ENCODE results near the gene PDIA3.

PDIA3 gene

DNA sequence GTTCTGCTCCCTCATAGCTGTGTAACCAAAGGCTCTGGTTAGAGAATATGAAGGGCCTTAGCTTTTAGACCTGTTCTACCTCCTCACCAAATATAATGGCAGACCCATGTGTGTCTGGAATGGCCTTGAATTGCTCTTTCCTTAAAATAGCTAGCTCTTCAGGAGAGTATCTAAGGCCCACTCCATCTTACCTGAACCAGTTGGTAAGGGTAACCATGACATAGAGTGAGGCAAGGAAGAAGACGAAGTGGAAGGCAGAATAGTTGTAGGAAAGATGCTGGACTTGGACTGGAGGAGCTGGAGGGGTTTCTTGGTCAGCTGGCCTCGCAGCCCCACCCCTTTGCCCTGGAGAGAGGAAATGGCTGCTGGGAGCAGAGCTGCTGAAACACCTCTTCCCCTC is 49.0 kb downstream of the PDIA3 start:
- Histone ChIP-seq H3K27ac (no peak overlapping the region), H3K36me3 (replicated peaks) (peaks cover 59% of the 10 kb centered on the region), H3K4me3 (ENCODE audit: low read depth, low read length) (no peak overlapping the region), H3K27me3 (replicated peaks) (no peaks in the 10 kb centered on the region)
- DNase-seq, result no peak
- in situ Hi-C loops (cut with HindIII; ENCODE audit: low pct_ligation_motif_present, low sequenced_read_pairs), result no loop called here
- TF ChIP-seq, protein P1, sequence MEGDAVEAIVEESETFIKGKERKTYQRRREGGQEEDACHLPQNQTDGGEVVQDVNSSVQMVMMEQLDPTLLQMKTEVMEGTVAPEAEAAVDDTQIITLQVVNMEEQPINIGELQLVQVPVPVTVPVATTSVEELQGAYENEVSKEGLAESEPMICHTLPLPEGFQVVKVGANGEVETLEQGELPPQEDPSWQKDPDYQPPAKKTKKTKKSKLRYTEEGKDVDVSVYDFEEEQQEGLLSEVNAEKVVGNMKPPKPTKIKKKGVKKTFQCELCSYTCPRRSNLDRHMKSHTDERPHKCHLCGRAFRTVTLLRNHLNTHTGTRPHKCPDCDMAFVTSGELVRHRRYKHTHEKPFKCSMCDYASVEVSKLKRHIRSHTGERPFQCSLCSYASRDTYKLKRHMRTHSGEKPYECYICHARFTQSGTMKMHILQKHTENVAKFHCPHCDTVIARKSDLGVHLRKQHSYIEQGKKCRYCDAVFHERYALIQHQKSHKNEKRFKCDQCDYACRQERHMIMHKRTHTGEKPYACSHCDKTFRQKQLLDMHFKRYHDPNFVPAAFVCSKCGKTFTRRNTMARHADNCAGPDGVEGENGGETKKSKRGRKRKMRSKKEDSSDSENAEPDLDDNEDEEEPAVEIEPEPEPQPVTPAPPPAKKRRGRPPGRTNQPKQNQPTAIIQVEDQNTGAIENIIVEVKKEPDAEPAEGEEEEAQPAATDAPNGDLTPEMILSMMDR (IDR thresholded peaks at IDR 0.05; ENCODE audit: low read depth, low read length, missing control alignments), result no peak

DNA sequence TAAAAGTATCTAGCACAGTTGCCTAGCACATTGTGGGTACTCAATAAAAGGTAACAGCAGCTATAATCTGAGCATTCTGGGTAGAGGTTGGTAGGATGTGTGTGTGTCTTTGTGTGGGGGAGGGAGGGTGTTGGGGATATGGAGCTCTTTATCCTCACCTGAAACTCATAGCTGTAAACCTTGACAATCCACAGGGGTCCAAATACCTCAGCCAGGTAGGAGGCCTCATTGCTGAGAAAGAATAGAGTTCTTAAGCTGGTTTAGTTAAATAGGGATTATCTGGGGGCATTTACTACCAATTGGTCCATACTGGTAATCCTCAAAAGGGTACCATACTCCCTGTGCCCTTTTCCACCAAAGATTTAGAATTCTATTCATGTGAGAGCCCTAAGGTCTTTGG is 49.8 kb downstream of the PDIA3 start:
- Histone ChIP-seq H3K27ac (no peak overlapping the region), H3K4me3 (ENCODE audit: low read depth, low read length) (no peak overlapping the region), H3K27me3 (replicated peaks) (no peaks in the 10 kb centered on the region), H3K36me3 (replicated peaks) (peaks cover 59% of the 10 kb centered on the region)
- in situ Hi-C loops (cut with HindIII; ENCODE audit: low pct_ligation_motif_present, low sequenced_read_pairs), result no loop called here
- TF ChIP-seq, protein P1 (IDR thresholded peaks at IDR 0.05; ENCODE audit: low read depth, low read length, missing control alignments), result no peak
- DNase-seq, result no peak

DNA sequence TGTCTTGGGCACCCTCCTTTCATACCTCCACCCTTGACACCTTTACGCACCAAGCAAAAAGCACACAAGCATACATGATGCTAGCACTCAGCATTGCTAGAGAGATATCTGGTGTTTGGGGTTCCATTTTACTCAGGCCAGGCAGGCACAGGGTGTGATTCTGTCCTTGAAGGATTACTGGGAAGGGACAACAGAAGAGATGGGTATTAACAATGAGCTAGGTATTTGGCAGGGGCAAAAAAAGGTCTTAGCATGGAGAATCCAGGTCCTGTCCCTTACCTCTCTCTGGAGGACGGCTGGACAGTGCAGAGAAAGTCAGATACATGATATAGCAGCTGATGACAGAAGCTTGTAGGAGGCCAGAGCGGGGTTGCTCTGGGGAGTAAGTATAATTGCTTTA is 50.3 kb downstream of the PDIA3 start:
- H3K36me3 ChIP-seq (replicated peaks), result peaks cover 63% of the 10 kb centered on the region

DNA sequence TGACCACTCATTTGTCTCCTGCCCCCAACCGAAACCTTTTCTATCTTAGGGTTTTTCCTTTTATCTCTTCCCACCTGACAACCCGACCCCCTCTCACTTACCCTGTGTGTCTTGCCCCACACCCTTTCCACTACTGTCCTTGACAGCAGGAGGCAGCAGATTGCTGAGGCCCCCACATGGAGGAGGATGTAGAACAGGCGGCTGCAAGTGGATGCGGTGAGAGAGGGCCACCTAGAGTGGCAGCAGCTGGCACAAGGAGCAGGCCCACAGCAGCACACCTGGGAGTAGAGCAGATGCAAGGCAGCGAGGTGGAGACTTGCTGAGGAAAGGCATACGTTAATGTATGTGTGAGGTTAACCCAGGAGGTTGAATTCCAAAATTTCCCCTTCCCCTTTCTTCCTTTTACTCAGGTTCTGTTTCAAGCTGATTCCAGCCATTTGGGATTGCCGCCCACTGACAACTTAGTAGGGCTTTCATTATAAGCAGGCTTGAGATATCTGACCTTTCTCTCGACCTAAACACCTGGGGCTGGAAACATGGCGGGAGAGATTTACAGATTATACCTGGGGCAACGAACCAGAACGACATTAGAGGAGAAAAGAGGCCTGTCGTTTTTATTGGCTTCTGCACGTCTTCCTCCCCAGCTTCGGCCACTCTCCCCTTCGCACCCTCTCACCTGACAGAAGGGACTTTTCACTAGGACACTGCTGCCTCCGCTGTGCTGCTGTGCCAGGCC is 53.1 kb downstream of the PDIA3 start:
- Histone ChIP-seq H3K27me3 (replicated peaks) (no peaks in the 10 kb centered on the region), H3K4me3 (ENCODE audit: low read depth, low read length) (no peak overlapping the region), H3K36me3 (replicated peaks) (peaks cover 69% of the 10 kb centered on the region), H3K27ac (no peak overlapping the region)
- no peak for DNase-seq
- in situ Hi-C loops (cut with HindIII; ENCODE audit: low pct_ligation_motif_present, low sequenced_read_pairs), result no loop called here
- TF ChIP-seq, protein P1 (IDR thresholded peaks at IDR 0.05; ENCODE audit: low read depth, low read length, missing control alignments), result no peak

More for the DNA sequence above, 50.3 kb downstream of the PDIA3 start:
- H3K4me3 ChIP-seq (ENCODE audit: low read depth, low read length), result no peak overlapping the region
- TF ChIP-seq, protein P1 (IDR thresholded peaks at IDR 0.05; ENCODE audit: low read depth, low read length, missing control alignments), result no peak
- DNase-seq, result no peak
- no peaks in the 10 kb centered on the region for H3K27me3 ChIP-seq (replicated peaks)
- no peak overlapping the region for H3K27ac ChIP-seq
- in situ Hi-C loops (cut with HindIII; ENCODE audit: low pct_ligation_motif_present, low sequenced_read_pairs), result no loop called here

DNA sequence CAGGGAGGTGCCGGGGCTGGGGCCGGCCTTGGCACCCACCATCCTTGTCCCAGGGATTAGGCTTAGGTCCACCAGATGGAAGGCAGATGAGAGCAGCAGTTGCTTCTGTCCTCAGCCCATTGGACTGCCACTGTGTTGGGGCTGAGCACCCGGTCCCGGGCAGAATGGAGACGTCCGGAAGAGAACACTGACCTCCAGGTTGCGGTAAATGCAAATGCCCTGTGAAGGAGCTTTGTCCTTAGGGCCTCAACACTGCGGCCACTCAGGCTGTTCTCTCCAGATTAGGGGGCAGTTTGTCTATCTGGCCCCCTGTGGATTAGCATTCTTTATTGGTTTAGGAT is 53.7 kb downstream of the PDIA3 start, which contains the start of gene SERINC4:
Gene SERINC4 (minus strand): TSS at position 276 of the 341 bp plus-strand sequence. CDS start 234 bp downstream, at position 42.
- TF ChIP-seq, protein P1 (IDR thresholded peaks at IDR 0.05; ENCODE audit: low read depth, low read length, missing control alignments), result no peak
- peak within 1 kb of the TSS; percentile 97 for H3K4me3 ChIP-seq (ENCODE audit: low read depth, low read length)
- in situ Hi-C loops (cut with HindIII; ENCODE audit: low pct_ligation_motif_present, low sequenced_read_pairs), result no loop called here
- H3K27ac ChIP-seq, result peak within 1 kb of the TSS; percentile 63
- H3K36me3 ChIP-seq (replicated peaks), result peaks cover 68% of the 10 kb centered on the region
- no peak for DNase-seq
- H3K27me3 ChIP-seq (replicated peaks), result no peaks in the 10 kb centered on the region
